VCaP (cell line): ENCODE data around the gene TEX52.

ENCODE experiments used
- H3K27ac ChIP-seq: fragments of 450-650 bp; 2 replicates; pipeline ENCODE4 v1.5.1; 2017
- CTCF ChIP-seq: fragments of 450-650 bp; conservative IDR thresholded peaks from 2 replicates; pipeline ENCODE4 v1.5.1; 2017; ENCODE audit warnings: mild to moderate bottlenecking, moderate library complexity

Gene TEX52

GRCh38 chr12:2853626-2854025, 3.2 kb downstream of the TEX52 start:
- H3K27ac ChIP-seq = no peak overlapping the region

GRCh38 chr12:2851931-2852330, 4.9 kb downstream of the TEX52 start:
- H3K27ac ChIP-seq = no peak overlapping the region
- TF ChIP-seq CTCF = no peak

More at GRCh38 chr12:2853626-2854025, 3.2 kb downstream of the TEX52 start:
- TF ChIP-seq CTCF = peak; percentile 78

- H3K27ac ChIP-seq = no peak overlapping the region
- no peak for TF ChIP-seq CTCF
These were observed 11.6 kb downstream of the TEX52 start for GRCh38 chr12:2845280-2845679.

GRCh38 chr12:2844786-2845185, 12.1 kb downstream of the TEX52 start:
- TF ChIP-seq CTCF = no peak
- no peak overlapping the region for H3K27ac ChIP-seq

GRCh38 chr12:2842948-2843347, 13.9 kb downstream of the TEX52 start:
- TF ChIP-seq CTCF = no peak
- H3K27ac ChIP-seq = no peak overlapping the region

GRCh38 chr12:2841056-2841650, 15.7 kb downstream of the TEX52 start:
- TF ChIP-seq CTCF = no peak
- no peak overlapping the region for H3K27ac ChIP-seq

- no peak for TF ChIP-seq CTCF
- H3K27ac ChIP-seq = no peak overlapping the region
These were observed 20.3 kb downstream of the TEX52 start for GRCh38 chr12:2836574-2836973.
